Esophagus muscularis mucosa (tissue), 4 donors: ENCODE results near the gene CSTF1.

Experiments used
- CTCF ChIP-seq, 3 experiments: fragments of 200-600 bp in 2 of 3; fragments of 450-650 bp in 1 of 3; sonication (generic) in 2 of 3; IDR thresholded peaks; one replicate each; pipeline ENCODE4 v1.5.1; 2017 to 2019; ENCODE audit warnings: antibody characterized with exemption in 3 of 3, mild to moderate bottlenecking in 2 of 3, moderate library complexity in 1 of 3
- EP300 ChIP-seq: sonication (generic); formaldehyde crosslinking; IDR thresholded peaks from one replicate; pipeline ENCODE4 v1.6.1; 2017; ENCODE audit warnings: antibody characterized with exemption
- POLR2A ChIP-seq: fragments of 450-650 bp; IDR thresholded peaks from one replicate; pipeline ENCODE4 v1.6.1; 2017; ENCODE audit warnings: antibody characterized with exemption, moderate library complexity, mild to moderate bottlenecking, low read depth
- POLR2AphosphoS5 ChIP-seq, 2 donors: sonication (generic); formaldehyde crosslinking; IDR thresholded peaks; one replicate each; pipeline ENCODE4 v1.6.1; 2017; ENCODE audit warnings: antibody characterized with exemption in 2 of 2

DNA sequence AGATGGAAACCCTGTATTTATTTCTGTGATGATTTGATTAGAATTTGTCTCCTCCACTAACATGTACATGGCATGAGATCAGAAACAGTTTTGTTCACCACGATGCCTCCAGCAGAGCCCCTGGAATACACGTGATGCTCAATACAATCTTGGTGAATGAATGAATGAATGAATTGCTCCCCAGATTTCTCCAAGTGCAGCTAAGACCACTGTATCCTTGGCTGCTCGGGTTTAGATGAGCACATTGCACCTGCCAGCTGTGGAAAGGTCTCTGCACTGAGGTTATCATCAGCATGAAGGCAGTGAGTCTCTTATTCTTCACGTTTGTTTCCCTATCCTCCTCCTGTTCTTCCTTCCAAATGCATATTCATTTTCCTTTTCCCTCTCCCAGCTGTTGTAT is 37.5 kb downstream of the CSTF1 start:
- no peak for TF ChIP-seq POLR2AphosphoS5 (IDR thresholded peaks at IDR 0.05)
- no peak for TF ChIP-seq CTCF (IDR thresholded peaks at IDR 0.05)
- TF ChIP-seq POLR2A: no peak
- no peak for TF ChIP-seq EP300
